ENCODE results near the gene VPS11.
A peak's percentile ranks its signal among the peaks of the same experiment; 100 is the strongest.
"Not testable (repeated sequence)": the region's sequence is repeated elsewhere in the genome, so short reads cannot be mapped to it uniquely, and the experiment has no call there.

The VPS11 gene

DNA sequence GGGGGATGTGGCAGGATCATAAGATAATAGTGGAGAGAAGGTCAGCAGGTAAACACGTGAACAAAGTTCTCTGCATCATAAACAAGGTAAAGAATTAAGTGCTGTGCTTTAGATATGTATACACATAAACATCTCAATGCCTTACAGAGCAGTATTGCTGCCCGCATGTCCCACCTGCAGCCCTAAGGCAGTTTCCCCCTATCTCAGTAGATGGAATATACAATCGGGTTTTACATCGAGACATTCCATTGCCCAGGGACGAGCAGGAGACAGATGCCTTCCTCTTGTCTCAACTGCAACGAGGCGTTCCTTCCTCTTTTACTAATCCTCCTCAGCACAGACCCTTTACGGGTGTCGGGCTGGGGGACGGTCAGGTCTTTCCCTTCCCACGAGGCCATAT is 28.1 kb upstream of the VPS11 start:
- not testable (repeated sequence) for DNase-seq

GRCh38 chr11:119041821-119042514 is 25.6 kb upstream of the VPS11 start:
- no peak for DNase-seq

DNA sequence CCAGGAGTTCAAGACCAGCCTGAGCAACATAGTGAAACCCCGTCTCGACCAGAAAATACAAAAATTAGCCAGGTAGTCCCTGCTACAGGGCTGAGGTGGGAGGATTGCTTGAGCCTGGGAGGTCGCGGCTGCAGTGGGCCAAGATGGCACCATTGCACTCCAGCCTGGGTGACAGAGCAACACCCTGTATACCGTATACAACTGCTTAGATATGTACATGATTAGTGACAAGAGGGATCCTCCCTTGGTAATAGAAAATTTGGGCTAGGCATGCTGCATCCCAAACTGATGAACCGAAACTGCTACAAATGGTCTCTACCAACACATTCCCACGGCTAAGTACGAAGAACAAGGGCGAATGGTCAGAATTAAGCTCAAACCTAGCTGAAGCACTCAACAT is 24.7 kb upstream of the VPS11 start:
- no peak for DNase-seq

- DNase-seq, result no peak
Measured at GRCh38 chr11:119044708-119045107, 22.9 kb upstream of the VPS11 start.

- DNase-seq, result no peak
Measured at GRCh38 chr11:119046489-119046888, 21.1 kb upstream of the VPS11 start.

DNA sequence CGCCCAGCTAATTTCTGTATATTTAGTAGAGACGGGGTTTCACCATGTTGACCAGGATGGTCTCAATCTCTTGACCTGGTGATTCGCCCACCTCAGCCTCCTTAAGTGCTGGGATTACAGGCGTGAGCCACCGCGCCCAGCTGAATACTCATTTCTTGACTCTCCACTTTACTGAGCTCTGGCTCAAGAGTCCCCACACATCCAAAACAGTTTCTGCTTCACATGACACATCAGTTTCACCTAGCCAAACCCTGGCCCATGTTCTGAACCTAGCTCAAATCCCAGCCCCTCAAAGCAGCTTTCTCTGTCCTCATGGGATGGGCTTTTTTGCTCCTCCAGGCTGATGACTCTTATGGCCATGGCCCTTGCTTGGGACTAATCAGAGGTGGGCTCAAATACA is 20.4 kb upstream of the VPS11 start:
- DNase-seq, result no peak

DNA sequence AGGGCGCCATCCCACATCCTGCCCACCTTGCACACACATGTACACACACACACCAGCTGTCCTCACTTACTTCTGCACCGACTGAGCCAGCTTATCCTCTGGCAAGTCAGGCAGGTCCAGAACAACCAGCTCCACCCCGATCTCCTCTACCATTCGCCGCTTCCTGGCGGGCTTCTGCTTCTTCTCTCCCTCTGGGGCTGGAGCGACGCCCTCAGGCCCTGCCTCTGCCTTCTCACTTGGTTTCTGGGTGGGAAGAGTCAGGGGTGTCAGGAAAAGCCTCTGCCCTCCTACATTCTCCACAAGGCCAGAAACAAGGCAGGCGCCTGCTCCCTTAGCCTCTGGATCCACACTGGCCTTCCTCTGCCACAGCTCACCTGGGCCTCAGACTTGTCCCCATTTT is 19.0 kb upstream of the VPS11 start:
- no peak for DNase-seq

DNA sequence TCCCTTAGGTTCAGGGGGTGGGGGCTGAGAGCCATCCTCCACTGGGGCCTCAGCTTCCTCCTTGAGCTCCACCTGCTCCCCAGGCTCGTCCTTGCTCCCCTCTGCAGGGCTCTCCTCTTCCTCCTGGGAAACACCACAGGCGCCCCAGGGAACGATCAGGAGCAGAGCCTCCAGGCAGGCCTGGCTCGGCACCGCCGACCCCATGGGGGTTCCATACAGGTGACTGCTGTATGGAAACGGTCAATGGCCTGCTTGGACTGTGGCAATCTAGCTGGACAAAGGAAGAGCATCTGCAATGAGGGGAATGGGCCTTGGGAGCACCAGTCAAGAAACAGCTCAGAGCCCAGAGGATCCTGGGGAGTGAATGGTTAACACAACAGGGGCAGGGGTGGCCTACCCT is 18.5 kb upstream of the VPS11 start:
- no peak for DNase-seq

GRCh38 chr11:119051440-119052162 is 16.0 kb upstream of the VPS11 start:
- DNase-seq, result peak; percentile 22 to 28

DNA sequence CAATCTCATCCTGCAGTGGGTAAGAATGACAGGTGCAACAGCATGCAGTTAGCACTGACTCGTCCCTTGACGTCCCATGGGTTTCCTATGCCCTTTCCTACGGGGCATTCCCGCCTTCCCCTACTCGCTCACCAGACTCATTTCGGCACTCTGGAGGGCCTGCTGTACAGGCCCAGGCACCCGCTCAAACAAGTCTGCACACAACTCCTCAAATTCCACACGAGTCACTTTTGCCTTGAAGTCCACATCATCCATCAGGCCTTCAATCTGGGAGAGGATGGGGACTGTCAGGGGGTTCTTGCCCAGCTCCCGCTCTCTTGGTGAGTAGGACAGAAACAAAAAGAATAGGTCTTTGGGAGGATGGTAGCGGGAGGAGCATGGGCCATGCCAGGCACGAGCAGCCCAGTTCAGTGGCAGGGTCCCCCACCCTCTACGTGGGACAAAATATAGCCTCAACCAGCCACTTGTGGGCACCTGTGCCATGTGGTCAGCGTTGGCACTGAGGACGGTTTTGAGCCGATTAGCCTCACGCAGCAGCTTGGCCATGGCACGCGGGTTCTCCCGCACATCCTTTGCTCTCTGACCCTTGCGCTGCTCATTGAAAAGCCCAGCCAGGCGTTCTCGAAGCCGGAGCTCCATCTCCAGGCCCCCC is 15.3 kb upstream of the VPS11 start:
- DNase-seq, result no peak

GRCh38 chr11:119054418-119054817 is 13.2 kb upstream of the VPS11 start:
- DNase-seq, result no peak

DNA sequence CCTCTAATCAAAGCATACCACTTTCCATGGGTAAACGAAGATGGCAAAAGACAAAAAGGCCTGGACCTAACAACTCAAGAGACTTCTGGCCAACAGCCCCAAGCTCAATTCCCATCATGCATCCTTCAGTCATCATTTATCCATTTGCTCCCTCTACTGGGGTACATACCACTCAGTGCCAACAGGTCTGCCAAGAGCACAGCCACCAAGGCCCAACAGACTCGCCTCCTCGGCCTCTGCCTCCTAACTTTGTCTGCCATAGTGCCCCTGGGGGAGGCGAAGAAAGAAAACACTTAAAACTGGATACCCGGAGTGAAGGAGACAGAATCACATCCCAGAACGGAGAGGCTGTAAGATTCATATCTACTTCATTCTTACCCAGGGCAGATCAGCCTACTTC is 11.7 kb upstream of the VPS11 start:
- no peak for DNase-seq

DNA sequence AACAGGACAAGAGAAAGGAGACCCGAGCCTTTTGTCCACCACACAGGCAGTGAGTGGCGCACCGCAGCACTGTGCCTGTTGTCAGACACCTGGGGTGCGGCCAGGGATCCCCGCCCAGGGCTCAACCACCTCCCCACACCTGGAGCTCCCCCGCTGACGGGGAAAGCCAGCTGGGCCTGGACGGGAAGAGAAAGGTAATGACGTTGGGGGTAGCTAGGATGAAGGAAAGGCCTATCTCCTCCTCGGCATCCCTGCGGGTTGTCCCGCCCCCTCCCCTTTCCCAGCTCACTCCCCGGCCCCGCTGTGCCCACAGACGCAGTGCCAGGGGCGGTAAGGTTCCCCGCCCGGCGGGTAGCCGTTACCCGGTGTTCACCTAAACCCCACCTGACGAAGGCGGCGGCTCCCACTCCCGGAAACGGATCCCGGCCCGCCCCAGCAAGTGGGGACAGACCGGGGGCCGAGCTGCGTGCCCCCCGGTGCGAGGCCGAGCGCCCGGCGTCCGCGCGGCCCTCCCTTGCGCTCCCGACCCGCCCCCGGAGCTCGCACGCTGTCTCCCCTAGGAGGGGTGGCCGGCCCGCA is 11.1 kb upstream of the VPS11 start:
- peak; percentile 30 to 33 for DNase-seq

- DNase-seq, result peak; percentile 97 to 99
Measured at GRCh38 chr11:119057000-119057769, 10.4 kb upstream of the VPS11 start, which contains the start of gene HYOU1. Gene HYOU1, minus strand, starts transcription at chr11:119057205. Its CDS starts 1,045 bp downstream, at chr11:119056160.

DNA sequence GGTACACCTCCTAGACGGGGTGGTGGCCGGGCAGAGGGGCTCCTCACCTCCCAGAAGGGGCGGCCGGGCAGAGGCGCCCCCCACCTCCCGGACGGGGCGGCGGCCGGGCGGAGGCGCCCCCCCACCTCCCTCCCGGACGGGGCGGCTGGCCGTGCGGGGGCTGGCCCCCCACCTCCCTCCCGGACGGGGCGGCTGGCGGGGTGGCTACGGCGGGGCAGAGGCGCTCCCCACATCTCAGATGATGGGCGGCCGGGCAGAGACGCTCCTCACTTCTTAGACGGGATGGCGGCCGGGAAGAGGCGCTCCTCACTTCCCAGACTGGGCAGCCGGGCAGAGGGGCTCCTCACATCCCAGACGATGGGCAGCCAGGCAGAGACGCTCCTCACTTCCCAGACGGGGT is 8.5 kb upstream of the VPS11 start:
- DNase-seq, result not testable (repeated sequence)

- DNase-seq, result no peak
Measured at GRCh38 chr11:119061256-119061655, 6.4 kb upstream of the VPS11 start.

DNA sequence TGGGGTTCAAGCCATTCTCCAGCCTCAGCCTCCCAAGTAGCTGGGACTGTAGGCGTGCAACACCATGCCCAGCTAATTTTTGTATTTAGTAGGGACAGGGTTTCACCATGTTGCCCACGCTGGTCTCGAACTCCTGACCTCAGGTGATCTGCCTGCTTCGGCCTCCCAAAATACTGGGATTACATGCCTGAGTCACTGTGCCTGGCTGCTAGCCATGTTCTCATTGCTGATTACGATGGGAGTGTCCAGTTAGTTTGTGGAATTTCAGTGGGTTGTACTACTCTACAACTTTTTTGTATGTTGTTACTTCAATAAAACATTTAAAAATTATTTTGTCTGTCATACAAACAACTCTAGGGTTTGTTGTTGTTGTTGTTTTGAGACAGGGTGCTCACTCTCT is 4.8 kb upstream of the VPS11 start:
- DNase-seq, result no peak

DNA sequence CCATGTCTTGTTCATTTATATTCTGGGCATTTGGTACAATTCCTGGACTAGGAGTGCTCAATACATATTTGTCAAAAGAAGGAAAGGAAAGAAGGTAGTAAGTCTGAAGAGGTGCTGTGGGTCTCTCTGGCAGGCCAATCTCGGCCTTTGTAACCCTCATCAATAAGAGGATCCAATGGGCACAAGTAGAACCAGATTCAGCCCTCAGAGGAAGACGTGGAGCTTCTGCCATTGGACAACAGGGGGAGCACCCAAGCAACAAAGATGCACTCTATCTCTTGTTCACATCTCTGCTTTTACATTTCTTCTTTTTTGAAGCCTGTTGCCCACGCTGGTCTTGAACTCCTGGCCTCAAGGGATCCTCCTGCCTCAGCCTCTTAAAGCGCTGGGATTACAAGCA is 2.2 kb upstream of the VPS11 start:
- peak in 1 of 2 experiments; percentile 45 for DNase-seq

DNA sequence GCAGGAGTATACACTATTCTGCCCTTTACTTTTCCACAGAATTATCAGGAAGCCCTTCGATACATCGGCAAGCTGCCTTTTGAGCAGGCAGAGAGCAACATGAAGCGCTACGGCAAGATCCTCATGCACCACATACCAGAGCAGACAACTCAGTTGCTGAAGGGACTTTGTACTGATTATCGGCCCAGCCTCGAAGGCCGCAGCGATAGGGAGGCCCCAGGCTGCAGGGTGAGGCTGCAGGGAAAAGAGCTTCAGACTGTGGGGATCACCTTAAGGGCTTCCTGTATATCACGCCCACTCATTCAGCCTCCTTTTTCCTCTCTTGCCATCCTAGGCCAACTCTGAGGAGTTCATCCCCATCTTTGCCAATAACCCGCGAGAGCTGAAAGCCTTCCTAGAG is 10.2 kb downstream of the VPS11 start:
- DNase-seq, result no peak

DNA sequence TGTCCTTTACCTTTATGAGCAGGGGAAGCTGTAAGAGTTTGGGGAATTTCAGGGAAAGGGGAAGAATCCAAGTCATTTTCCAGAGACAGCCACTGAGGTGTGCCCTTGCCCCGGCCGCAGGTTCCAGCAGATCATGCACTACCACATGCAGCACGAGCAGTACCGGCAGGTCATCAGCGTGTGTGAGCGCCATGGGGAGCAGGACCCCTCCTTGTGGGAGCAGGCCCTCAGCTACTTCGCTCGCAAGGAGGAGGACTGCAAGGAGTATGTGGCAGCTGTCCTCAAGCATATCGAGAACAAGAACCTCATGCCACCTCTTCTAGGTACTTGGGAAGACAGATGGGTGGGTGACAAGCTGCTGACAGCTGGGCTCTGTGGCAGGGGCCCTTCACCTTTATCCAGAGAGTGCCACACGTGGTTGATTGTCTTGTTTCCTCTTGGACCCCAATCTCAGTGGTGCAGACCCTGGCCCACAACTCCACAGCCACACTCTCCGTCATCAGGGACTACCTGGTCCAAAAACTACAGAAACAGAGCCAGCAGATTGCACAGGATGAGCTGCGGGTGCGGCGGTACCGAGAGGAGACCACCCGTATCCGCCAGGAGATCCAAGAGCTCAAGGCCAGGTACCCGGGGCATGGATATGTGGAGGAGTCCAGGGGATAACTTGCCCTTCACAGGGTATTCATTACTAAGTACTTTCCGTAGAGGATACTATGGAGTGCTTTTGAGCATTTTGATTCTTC is 11.2 kb downstream of the VPS11 start:
- DNase-seq, result no peak

DNA sequence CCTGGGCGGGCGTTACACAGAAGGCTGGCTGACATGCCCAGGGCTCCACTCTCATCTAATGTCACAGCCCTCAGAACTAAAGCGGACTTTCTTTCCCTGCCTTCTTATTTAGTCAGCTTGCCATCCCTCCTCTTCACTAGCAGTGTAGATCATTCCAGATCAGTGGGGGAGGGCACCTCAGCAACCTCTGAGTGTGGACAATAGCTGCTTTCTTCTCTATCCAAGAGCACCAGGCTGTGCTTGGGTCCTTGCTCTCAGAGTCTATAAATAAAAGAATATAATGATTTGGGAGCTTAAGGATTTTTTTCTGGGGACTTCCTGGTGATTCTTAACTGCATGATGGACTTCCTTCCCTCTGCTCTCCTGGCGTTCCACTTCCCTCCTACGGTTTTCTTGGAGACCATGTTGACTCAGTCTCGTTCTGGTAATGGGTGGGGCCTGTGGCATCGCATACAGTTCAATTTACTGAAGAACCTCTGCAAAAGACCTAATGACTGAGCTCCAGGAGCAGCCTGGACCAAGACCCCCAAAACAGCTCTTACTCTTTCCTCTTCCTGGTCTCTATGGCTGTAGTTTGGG is 14.2 kb downstream of the VPS11 start:
- no peak for DNase-seq
